ENCODE data around the gene BMP5. TPM values are rescaled to one million over a fixed set of nuclear protein-coding genes. Genes with fewer than 3 reads are reported as not detected.

The BMP5 gene
- total and polyA plus RNA-seq, 2 experiments from 2014 or later, result 123 to 127 TPM

DNA sequence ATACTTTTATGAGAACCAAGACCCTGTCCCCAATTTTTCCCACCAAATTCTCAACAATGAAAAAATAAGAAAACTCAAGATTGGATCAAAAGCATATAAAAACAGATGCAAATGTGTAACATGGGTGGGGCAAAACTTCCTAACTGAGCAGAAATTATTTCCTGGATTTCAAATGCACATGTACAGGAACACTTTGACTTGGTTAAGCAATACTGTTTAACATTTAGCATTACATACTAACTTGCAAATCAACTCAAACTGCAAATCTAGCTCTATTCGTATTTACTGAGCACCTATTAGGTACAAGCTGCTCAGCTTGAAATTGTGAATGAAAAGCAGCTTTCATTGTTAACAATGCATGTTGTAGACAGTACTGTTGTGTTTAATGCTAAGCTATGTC is 40.2 kb downstream of the BMP5 start:
- Histone ChIP-seq H3K9me3 (ENCODE audit: low read depth) (no peaks in the 10 kb centered on the region), H3K27me3 (no peaks in the 10 kb centered on the region), H3K36me3 (no peaks in the 10 kb centered on the region), H3K27ac (peak overlapping the region; percentile 89), H3K4me3 (no peak overlapping the region), H3K4me1 (ENCODE audit: low read depth) (peaks cover 38% of the 10 kb centered on the region)
- TF ChIP-seq, protein P1, sequence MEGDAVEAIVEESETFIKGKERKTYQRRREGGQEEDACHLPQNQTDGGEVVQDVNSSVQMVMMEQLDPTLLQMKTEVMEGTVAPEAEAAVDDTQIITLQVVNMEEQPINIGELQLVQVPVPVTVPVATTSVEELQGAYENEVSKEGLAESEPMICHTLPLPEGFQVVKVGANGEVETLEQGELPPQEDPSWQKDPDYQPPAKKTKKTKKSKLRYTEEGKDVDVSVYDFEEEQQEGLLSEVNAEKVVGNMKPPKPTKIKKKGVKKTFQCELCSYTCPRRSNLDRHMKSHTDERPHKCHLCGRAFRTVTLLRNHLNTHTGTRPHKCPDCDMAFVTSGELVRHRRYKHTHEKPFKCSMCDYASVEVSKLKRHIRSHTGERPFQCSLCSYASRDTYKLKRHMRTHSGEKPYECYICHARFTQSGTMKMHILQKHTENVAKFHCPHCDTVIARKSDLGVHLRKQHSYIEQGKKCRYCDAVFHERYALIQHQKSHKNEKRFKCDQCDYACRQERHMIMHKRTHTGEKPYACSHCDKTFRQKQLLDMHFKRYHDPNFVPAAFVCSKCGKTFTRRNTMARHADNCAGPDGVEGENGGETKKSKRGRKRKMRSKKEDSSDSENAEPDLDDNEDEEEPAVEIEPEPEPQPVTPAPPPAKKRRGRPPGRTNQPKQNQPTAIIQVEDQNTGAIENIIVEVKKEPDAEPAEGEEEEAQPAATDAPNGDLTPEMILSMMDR (IDR thresholded peaks at IDR 0.05; ENCODE audit: low read depth, low read length), result no peak
- no peak for DNase-seq (ENCODE audit: low read depth in 1 of 2, low spot score in 1 of 2)

DNA sequence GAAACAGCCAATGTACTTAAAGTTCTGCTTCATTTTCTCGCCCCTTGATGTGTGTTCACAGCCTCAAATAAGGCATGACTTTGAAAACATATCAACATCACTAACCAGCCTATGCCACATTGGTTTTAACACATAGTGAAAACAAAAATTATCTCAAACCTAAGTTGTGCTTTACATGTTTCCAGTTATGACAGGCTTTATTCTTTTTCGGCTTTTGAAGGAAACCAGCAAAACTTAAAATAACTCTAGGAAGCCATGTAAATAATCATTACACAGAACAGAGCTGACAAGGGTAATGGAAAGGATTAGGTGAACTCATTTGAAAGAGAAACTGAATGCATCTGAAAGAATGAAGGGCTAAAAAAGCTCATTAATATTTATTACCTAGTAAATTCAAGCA is 42.1 kb downstream of the BMP5 start:
- Histone ChIP-seq H3K4me3 (no peak overlapping the region), H3K27ac (peak overlapping the region; percentile 79), H3K27me3 (no peaks in the 10 kb centered on the region)

DNA sequence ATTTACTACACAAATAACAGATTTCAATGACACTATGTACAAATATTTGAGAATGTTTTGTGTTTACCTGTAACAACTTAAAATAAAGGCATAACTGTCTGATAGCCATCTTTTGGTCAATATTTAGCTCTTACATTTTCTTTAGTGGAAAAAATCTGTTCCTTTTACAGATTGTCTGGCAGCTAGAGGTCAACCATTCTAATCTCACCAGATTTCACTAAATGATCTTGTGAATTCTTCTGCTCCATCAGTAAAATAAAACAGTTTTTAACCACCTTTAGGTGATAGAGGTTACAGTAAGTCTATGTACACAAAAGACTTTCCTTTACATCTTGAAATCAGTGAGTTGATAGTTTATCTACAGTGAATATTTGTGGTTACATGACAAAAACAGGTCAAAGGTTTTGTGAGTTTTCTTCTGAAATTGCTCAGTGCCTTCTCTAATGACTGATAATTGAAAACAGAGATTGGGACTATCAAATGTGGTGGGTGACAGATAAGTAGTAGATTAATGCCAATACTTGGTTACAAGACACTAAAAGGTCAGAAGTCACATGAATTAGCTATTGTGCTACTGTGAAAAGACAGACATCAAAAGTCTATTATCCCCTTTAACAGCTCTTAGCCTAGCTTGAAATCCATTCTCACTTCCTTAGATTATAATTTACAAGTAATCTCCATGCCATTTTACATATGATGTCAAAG is 47.4 kb downstream of the BMP5 start:
- peaks cover 73% of the 10 kb centered on the region for H3K4me1 ChIP-seq (ENCODE audit: low read depth)
- TF ChIP-seq, protein P1 (IDR thresholded peaks at IDR 0.05; ENCODE audit: low read depth, low read length), result no peak

More for the DNA sequence above, 42.1 kb downstream of the BMP5 start:
- Histone ChIP-seq H3K9me3 (ENCODE audit: low read depth) (no peaks in the 10 kb centered on the region), H3K36me3 (no peaks in the 10 kb centered on the region), H3K4me1 (ENCODE audit: low read depth) (peaks cover 52% of the 10 kb centered on the region)
- DNase-seq (ENCODE audit: low read depth in 1 of 2, low spot score in 1 of 2), result no peak
- TF ChIP-seq, protein P1 (IDR thresholded peaks at IDR 0.05; ENCODE audit: low read depth, low read length), result no peak

DNA sequence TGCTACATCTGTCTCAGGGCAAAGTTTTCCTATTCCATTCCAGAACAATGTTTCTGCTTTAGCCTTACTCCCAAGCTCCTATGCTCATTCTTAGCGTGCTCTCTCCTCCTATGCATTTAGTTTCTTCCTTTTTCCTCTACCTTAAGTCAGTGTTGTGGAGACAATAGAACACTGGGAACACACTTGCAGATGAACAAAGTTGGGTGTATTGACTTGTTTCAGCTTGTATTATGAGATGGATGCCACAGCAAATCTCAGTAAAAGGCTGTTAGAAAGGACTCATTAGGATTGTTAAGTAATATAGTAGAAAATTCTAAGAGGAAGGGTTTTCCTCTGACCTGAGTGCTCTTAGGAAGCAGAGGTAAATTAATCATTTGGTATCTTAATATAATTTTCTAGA is 48.4 kb downstream of the BMP5 start:
- Histone ChIP-seq H3K4me1 (ENCODE audit: low read depth) (peaks cover 67% of the 10 kb centered on the region), H3K27ac (peak overlapping the region; percentile 85), H3K27me3 (no peaks in the 10 kb centered on the region), H3K36me3 (no peaks in the 10 kb centered on the region), H3K9me3 (ENCODE audit: low read depth) (no peaks in the 10 kb centered on the region), H3K4me3 (no peak overlapping the region)
- TF ChIP-seq, protein P1 (IDR thresholded peaks at IDR 0.05; ENCODE audit: low read depth, low read length), result no peak
- peak in 1 of 2 donors; percentile 10 for DNase-seq (ENCODE audit: low read depth in 1 of 2, low spot score in 1 of 2)

More for the DNA sequence above, 47.4 kb downstream of the BMP5 start:
- H3K9me3 ChIP-seq (ENCODE audit: low read depth), result no peaks in the 10 kb centered on the region
- no peaks in the 10 kb centered on the region for H3K36me3 ChIP-seq
- no peaks in the 10 kb centered on the region for H3K27me3 ChIP-seq
- H3K27ac ChIP-seq, result peak overlapping the region; percentile 85
- no peak overlapping the region for H3K4me3 ChIP-seq
- no peak for DNase-seq (ENCODE audit: low read depth in 1 of 2, low spot score in 1 of 2)

DNA sequence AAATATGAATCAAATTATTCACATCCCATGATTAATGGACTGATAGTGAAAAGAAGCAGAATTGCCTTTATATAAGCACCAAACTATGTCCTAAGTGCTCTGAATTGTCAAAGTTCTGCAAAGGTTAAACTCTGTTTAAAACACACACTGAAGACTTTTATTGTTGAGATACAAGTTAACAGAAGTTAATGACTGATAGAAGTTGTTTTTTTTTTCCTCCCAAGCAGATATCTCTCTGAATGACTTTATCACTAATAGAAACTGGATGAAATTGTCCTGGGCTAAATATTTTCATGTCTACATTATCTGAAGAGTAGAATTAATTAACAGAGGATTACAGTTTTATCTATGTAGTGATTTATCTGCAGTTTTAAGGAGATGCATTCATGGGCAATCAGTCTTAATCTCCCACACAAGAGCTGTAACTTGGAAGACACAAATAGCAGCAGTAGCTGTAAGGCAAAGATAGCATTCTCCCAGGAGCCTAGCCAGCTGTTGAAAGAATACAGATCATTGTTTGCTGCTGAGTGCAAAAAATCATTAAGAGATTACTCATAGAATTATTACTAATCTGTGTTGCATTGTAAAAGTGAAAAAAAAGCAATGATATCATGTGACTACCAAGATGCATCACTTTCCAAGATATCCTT is 49.9 kb downstream of the BMP5 start:
- Histone ChIP-seq H3K36me3 (no peaks in the 10 kb centered on the region), H3K27ac (peak overlapping the region; percentile 85), H3K4me3 (peak overlapping the region; percentile 6), H3K9me3 (ENCODE audit: low read depth) (no peaks in the 10 kb centered on the region), H3K4me1 (ENCODE audit: low read depth) (peaks cover 67% of the 10 kb centered on the region), H3K27me3 (no peaks in the 10 kb centered on the region)
- DNase-seq (ENCODE audit: low read depth in 1 of 2, low spot score in 1 of 2), result peak; percentile 57 to 74
- TF ChIP-seq, protein P1 (IDR thresholded peaks at IDR 0.05; ENCODE audit: low read depth, low read length), result no peak
